Measurements from ENCODE around the gene MTG2.

Gene MTG2

DNA sequence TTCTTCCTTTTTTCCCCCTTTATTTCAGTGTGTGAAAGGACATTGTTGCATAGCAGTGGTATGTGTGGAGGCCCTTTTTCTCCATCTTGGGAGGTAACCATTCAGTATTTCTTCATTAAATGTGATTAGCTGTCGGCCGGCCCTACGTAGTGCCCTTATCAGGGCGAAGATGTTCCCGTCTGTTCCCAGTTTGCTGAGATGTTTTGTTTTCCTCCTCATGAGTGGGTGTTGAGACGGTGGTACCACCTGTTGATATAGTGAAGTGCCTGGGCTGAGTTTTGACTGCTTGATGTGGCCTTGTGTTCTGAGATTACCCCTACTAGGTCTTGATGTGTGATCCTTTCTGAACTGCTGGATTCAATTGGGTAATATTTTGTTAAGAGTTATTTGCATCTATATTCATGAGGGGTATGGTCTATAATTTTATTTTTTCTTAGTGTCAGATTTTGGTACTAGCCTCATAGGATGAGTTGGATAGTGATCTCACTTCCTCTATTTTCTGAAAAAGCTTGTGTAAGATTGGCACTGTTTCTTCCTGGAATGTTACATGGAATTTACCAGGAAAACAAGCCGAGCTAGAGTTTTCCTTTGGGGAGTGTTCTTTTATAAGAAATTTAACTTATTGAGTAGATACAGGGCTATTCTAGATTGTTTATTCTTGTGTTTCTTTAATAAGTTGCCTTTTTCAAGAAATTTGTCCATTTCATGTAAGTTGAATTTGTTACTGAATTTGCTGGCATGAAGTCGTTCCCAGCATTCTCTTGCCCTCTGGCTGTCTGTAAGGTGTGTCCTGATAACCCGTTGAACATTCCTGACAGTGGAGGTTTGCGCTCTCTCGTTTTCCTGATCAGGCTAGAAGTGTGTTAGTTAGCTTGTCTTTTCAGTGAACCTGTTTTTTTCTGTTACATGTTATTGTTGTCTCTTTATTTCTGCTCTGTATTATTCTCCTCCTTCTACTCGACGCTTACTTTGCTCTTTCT, 4.3 kb downstream of the MTG2 start:
- no peak for DNase-seq

DNA sequence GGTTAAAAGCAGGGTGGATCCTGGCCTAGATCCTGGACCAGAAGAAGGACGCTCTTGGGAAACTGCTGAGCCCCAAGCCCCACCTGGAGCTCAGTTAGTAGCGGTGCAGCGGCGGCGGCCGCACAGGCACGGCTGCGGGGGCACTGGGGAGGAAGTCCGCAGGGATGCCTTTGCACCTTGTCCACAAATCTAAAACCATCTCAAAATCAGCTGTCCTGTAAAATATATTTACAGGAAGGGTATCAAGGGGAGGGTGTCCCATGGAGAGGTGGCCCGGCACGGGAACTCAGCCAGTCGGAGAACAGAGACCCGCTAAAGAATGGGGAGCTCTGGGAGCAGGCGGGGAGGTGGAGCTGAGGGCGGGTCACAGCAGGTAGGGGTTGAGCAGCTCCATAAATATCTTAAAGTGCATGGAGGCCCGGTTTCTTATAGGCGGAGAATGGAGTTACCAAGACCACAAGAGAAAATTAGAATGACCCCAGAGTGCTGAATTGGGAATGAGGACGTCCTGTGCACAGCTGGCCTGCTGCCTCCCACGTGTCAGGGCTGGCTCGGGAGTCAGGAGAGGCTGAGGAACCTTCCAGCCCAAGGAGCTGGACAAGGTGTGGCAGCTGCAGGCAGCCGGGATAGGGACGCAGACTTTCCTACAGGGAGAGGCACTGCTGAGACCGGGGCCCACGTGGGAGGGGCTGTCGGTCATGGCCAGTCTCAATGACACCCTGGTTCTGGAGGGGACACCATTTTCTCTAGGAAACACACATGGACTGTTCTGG, 8.0 kb downstream of the MTG2 start:
- DNase-seq, result no peak

DNA sequence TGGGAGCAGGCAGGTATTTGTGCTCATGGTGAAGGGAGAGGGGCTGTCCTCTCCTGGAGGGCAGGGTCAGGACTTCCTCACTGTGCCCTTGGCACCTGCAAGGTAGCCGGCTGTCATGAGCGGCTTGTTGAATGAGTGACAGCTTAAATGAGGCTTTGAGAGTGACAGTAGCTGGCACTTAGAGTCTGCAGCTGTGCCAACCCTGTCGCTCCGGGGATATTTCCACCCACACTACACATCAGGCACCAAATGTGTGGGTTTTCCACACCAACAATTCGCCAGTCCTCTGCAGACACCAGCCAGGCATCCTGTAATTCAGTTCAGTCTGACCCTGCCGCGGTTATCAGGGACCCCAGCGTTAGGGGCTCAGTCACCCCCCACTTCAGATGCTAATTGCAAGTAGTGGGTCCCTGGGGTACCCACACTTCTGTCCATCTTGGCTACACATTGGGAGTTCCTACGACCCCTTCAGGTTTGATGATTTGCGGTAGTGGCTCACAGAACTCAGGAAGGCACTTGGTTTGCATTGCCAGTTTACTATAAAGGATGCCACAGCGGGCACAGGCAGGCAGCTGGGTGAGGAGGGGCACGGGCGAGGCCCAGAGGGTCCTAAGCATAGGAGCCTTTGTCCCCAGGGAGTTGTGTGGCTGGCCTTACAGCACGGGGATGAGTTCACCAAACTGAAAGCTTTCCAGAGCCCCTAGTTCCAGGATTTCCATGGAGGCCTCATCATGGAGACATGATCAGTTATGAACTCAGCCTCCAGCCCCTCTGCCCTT, 9.1 kb downstream of the MTG2 start:
- DNase-seq, result no peak

DNA sequence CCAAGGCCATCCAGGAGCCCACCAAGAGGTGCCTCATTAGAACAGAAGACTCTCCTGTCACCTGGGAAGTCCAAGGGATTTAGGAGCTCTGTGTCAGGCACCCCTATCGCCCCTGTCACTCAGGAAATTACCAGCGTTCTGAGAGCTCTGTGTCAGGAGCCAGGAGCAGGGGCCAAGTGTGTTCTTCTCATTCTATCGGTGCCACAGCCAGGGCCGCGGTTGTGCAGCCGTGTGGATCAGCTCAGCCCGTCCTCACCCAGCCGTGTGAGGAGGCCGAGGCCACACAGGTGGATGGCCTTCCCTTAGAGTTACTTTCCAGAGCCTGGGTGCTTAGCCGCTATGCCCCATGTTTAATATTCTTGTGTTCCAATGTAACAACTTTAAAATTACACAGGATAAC, 9.8 kb downstream of the MTG2 start:
- DNase-seq, result no peak

DNA sequence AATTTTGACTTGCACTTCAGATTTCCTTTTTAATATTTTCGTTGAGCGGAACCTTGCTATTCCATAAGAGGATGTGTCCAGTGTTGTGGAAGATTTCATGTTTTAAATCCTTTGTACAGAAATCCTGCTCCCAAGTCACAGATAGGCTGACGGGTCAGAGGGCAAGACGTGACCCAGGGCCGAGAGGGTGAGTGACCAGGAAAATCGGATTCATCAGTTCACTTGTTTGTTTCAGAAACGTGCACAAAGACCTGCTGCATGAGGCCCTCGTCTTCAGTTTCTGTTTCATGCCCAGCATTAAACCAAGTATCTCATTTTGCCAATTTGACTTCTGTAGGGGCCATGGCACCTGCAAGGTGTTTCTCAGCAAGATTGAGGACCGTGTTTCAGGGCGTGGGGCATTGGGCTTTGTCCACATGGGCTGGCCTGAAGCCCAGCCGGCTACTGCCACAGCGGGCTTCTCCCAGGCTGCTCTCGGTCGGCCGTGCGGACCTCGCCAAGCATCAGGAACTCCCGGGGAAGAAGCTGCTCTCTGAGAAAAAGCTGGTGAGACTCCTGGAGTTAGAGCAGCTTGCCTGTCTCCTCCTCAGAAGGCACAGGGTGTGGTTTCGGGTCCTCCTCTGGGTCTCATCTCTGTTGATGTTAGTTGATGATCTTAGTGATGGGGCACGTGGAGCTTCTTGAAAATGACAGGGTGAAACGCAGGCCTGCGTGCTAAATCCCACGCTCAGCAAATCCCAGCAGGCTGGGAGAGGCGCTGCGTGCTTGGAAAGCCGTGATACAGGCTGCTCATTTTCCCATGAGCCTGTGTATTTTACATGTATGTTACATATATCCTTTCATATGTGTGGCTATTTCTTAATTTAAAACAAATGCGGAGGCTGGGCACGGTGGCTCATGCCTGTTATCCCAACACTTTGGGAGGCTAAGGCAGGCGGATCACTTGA, 10.5 kb downstream of the MTG2 start:
- DNase-seq, result no peak

DNA sequence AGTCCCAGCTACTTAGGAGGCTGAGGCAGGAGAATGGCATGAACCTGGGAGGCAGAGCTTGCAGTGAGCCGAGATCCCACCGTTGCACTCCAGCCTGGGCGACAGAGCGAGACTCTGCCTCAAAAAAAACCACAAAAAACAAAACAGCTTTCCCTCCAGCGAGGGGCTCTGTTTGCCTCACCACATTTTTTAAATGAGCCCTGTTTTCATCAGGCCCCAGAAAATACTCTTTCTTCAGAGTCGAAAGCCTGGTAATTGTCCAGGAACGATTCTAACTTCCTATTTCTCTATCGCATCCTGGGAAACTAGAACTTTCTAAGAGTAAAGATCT, 12.2 kb downstream of the MTG2 start:
- no peak for DNase-seq

DNA sequence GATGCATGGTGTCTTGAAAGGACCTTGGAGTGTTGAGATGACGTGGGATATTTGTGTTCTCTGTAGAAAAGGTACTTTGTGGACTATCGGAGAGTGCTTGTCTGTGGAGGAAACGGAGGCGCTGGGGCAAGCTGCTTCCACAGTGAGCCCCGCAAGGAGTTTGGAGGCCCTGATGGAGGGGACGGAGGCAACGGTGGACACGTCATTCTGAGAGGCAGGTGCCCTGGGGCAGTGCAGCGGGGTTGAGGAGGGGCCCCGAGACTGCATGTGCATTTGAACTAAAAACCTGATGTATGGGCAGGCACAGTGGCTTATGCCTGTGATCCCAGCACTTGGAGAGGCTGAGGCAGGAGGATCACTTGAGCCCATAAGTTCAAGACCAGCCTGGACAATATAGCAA, 12.9 kb downstream of the MTG2 start:
- no peak for DNase-seq

DNA sequence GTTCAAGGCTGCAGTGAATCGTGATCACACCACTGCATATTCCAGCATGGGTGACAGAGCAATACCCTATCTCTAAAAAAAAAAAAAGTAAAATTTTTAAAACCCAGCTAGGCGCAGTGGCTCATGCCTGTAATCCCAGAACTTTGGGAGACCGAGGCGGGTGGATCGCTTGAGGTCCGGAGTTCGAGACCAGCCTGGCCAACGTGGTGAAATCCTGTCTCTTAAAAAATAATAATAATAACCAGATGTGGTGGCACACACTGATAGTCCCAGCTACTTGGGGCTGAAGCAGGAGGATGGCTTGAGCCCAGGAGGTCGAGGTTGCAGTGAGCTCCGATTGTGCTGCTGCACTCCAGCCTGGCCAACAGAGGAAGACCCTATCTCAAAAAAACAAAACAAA, 13.5 kb downstream of the MTG2 start:
- no peak for DNase-seq

DNA sequence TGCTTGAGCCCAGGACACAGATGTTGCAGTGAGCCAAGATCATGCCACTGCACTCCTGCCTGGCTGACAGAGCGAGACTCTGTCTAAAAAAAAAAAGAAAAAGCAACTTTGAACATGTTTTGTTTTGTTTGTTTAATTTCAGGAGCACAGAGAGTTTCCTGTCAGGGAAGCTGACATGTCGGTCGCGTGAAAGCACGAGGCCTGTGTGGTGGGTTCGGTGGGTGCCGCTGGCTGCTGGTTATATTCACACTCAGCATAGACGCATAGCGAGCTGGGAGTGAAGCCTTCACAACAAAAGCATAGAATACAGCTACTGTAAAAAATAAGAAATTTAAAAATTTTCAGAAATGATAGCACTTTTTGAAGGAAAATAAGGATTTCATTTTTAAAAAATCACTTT, 14.5 kb downstream of the MTG2 start:
- no peak for DNase-seq

DNA sequence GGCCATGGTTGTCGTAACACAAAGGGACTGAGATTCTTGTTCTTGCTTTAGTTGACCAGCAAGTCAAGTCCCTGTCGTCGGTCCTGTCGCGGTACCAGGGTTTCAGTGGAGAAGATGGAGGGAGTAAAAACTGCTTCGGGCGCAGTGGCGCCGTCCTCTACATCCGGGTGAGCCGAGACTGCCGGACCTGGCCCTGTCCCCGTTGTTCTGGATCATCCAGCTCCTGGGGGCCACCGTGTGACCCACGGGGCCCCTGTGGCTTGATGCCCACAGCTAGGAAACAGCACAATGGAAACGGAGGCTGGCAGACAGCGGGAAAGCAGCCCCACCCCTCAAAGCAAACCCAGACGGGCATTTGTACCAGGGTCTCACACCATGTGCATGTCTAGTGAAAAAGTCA, 15.0 kb downstream of the MTG2 start:
- DNase-seq, result no peak

DNA sequence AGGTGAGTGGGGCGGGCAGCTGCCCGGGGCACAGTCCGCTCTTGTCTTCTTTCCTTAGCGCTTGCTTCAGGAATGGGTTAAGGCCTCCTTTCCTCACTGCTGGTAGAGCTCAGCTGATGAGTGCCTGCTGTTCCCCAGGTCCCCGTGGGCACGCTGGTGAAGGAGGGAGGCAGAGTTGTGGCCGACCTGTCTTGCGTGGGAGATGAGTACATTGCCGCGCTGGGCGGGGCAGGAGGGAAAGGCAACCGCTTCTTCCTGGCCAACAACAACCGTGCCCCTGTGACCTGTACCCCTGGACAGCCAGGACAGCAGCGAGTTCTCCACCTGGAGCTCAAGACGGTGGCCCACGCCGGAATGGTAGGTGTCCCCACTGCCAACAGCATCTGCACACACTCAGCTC, 15.7 kb downstream of the MTG2 start:
- DNase-seq, result no peak

DNA sequence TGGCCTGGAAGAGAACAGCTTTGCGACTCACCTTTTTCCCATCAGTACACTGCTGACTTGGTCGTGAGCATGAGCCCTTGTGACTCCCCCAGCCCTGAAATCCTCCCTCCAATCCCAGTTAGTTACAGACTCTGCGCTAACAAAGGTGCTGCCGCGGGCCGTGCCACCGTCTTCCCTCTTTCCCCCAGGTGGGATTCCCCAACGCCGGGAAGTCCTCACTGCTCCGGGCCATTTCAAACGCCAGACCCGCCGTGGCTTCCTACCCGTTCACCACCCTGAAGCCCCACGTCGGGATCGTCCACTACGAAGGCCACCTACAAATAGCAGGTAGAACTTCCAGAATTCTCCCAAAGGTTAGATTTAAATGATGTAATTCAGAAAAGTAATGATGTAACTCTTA, 16.1 kb downstream of the MTG2 start:
- DNase-seq, result no peak

DNA sequence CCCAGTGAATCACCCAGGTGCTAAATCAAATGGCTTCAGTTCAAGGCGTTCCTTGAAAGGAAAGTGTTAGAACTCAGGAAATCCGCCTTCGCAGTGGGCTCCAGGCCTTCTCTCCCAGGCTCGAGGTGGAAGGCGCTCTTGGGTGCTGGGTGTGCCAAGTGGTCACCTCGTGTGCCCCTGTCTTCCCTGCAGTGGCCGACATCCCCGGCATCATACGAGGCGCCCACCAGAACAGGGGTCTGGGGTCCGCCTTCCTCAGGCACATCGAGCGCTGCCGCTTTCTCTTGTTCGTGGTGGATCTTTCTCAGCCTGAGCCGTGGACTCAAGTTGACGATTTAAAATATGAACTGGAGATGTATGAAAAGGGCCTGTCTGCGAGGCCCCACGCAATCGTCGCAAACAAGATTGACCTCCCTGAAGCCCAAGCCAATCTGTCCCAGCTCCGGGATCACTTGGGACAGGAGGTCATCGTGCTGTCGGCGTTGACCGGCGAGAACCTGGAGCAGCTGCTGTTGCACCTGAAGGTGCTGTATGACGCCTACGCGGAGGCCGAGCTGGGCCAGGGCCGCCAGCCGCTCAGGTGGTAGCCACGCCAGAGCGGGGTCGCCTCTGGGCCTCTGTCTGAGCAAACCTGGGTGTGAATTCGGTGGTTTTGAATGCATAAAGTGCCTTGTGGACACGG, 17.8 kb downstream of the MTG2 start:
- DNase-seq, result no peak

DNA sequence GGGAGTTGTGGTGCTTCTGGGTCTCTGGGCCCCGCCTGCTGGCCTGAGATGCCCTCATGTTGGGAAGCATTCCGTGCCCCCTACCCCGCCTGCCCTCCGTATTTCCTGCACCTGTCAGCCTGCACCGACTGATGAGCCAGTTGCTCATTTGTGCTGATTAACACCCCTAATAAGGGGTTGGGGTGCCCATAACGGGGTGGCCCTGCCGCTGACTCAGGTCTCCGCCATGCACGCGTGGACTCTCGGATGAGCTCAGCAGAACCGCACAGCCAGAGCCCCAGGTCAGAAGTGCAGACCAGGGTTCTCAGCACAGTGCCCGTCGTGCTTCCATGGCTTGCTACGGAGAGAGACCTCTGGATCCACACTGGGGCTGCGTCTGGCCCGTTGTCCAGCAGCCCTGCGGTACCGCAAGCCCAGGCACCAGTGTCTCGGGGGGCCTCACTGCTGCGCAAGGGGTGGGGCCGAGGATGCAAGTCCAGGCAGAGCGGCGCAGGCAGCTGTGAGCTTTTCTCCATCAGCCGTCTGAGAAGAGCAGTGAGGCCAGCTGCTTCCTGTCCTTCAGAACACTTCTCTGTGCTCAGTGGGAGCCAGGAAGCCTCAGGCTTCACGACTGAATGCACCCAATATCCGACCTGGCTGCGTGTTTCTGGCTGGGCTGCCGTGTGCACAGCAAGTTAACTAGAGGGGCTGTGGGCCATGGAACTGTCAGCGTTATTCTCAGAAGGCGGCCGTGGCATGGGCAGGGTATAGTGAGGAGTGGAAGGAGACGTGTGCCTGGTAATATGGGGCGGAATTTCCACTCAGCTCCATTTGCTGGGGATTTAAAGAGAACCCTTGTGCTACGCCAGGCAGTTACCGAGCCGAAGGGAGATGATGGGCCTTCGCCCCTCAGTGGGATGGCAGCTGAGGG, 18.6 kb downstream of the MTG2 start:
- no peak for DNase-seq

DNA sequence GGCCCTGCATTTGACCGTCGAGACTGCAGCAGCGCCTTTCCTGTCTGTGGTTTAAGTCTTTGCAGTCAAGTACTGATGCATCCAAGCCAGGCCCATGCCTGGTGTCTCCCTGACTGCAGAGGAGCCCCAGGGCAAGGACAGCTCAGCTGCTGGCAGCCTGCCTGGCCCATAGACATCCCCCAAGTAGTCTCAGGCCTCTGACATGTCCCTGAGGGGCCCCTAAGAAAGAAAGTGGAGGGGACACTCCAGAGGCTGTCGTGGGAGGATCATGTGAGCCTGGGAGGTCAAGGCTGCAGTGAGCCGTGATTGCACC, 19.2 kb downstream of the MTG2 start:
- DNase-seq, result no peak

DNA sequence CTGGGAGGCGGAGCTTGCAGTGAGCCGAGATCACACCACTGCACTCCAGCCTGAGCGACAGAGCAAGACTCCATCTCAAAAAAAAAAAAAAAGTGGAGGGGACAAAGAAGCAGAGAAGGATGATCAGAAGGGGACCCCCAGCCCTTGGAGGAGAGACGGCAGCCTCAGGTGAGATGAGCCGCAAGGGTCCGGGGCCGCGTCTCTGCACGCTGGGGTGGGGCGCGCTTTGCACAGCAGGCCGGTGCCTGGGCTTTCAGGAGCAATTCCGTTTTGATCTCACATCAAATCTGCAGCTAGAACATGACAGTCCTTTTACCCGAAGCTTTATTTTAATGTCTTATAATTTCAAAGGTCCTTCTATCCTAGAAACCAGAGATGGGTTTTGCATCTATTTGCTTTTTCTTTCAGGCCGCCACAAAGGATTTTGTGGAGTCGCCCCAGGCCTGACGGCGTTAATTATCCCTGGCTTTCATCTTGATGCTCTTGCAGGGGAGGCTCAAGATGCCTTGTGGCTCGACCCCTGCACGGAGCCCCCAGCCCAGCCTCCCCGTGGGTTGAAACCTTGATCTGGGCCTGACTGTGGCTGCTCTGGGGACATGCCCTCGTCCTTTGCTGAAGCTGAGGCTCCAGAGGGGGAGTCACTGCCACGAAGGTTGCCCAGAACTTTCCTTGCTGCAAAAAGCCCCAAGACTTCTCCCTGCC, 20.0 kb downstream of the MTG2 start:
- DNase-seq, result no peak

DNA sequence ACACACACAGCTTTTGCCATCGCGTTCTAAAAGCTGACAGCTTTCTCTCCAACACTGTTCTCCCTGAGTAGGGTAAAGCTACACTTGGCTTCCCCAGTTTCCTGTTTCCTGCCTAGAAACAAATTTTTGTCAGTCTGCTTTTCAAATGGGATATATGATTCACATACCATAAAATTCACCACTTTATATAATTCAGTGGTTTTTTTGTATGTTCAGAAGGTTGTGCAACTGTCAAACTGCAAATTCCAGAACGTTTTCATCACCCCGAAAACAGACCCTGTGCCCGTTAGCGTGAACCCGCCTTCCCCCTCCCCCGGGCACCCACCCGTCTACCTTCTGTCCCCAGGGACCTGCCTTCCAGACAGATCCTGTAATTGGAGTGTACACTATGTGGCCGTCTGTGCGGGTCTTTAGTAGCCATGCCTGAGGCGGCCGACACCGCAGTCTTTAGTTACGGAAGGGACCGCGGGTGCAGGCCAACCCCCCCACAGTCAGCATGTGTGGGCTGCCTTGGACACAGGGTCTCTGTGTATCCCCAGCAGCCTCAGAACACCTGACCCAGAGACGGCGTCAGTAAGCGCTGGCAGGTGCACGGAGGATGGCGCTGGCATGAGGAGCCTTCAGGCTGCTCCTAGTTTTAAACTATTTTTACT, 20.7 kb downstream of the MTG2 start:
- DNase-seq, result no peak

DNA sequence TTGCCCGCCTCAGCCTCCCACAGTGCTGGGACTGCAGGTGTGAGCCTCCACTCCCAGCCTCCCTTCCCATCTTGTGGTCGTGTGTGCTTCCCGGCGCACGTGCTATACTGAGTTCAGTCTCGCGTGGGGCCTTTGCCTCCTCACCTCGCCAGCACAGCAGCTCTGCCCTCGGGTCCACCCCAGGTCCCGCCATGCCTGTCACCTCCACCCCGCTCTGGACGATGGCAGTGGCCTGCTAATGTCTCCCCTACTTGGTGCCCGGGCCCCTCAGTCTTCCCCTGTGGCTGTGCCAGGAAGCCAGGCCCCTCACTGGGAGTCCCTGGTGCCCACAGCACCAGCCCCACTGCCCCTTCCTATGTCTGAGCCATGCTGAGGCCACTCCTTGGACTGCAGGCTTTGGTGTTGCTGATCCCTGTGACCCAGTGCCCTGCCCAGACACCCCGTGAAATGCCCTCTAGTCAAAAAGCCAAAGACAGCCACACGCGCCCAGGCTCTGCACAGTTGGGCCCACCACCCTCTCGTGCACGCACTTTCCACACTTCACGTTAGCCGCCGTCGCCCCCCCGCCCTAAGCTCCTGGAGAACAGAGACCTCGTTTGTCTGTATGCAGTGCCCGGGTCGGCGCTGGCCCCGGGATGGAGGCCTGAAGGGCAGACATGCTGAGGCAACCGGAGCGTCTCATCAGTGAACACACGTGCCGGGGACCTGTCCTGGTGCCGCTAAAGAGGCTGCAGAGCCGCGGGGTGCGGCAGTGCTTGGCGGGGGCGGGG, 23.0 kb downstream of the MTG2 start:
- no peak for DNase-seq

DNA sequence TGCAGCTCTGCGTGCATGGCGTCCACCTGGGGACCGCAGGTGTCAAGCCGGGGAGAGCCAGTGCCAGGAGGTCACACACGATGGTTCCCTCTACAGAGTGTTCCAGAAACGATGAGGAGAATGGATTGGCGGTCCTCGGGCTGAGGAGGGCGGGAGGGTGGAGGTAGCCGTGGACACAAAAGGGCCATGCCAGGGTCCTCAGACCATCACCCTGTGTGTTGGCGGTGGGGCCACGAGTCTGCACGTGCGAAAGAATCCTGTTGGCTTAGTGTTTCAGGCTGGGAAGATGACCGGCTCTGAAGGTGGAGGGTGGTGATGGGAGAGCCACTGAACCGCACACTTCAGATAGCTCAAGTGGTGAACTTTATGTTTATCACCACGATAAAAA, 23.6 kb downstream of the MTG2 start:
- no peak for DNase-seq
